ENCODE measurements around the gene NDUFS7. TPM values are rescaled to one million over a fixed set of nuclear protein-coding genes. Genes with fewer than 3 reads are reported as not detected.

Gene NDUFS7
- total RNA-seq, 6 donors from 2014 or later, result 38.8 to 121 (median 100) TPM

Other genes starting within 250 kb of the NDUFS7 start
- 100 to 1,000 TPM in 4 of 6 donors, 10 to 100 TPM in 2; 44.8 to 159 (median 106) TPM for gene SBNO2, start 209.6 kb upstream of the NDUFS7 start, total RNA-seq
- 100 to 1,000 TPM in 1 of 6 donors, 10 to 100 TPM in 5; 50.2 to 168 (median 63.2) TPM for gene STK11, start 178.1 kb upstream of the NDUFS7 start, total RNA-seq
- 1 to 10 TPM in 3 of 6 donors, under 1 TPM in 1, not detected in 2; 0.30 to 1.8 (median 1.0) TPM for gene CBARP, start 145.9 kb upstream of the NDUFS7 start, total RNA-seq
- gene ATP5F1D, start 142.2 kb upstream of the NDUFS7 start, total RNA-seq, result 100 to 1,000 TPM in 3 of 6 donors, 10 to 100 TPM in 3; 56.0 to 187 (median 113) TPM
- 100 to 1,000 TPM in 2 of 6 donors, 10 to 100 TPM in 4; 33.5 to 176 (median 75.9) TPM for gene MIDN, start 135.3 kb upstream of the NDUFS7 start, total RNA-seq
- gene CIRBP, start 114.6 kb upstream of the NDUFS7 start, total RNA-seq, result 1,000 to 10,000 TPM in 1 of 6 donors, 100 to 1,000 TPM in 5; 326 to 1,348 (median 441) TPM
- 10 to 100 TPM; 43.0 to 85.3 (median 59.6) TPM for gene FAM174C, start 108.4 kb upstream of the NDUFS7 start, total RNA-seq
- gene EFNA2, start 98.0 kb upstream of the NDUFS7 start, total RNA-seq, result not detected
- gene GAMT, start 17.6 kb downstream of the NDUFS7 start, total RNA-seq, result 10 to 100 TPM in 2 of 6 donors, 1 to 10 TPM in 4; 4.0 to 12.1 (median 8.1) TPM
- 100 to 1,000 TPM in 1 of 6 donors, 10 to 100 TPM in 5; 38.9 to 107 (median 78.7) TPM for gene DAZAP1, start 23.7 kb downstream of the NDUFS7 start, total RNA-seq
- 1,000 to 10,000 TPM in 5 of 6 donors, 100 to 1,000 TPM in 1; 825 to 2,012 (median 1,317) TPM for gene RPS15, start 54.5 kb downstream of the NDUFS7 start, total RNA-seq
- gene APC2, start 66.2 kb downstream of the NDUFS7 start, total RNA-seq, result 1 to 10 TPM in 1 of 6 donors, under 1 TPM in 4, not detected in 1; 0.06 to 1.0 (median 0.11) TPM
- 10 to 100 TPM; 27.2 to 82.8 (median 37.5) TPM for gene C19orf25, start 95.3 kb downstream of the NDUFS7 start, total RNA-seq
- gene PCSK4, start 106.4 kb downstream of the NDUFS7 start, total RNA-seq, result 10 to 100 TPM in 2 of 6 donors, 1 to 10 TPM in 4; 2.7 to 47.1 (median 6.8) TPM
- 1 to 10 TPM; 2.0 to 7.8 (median 3.1) TPM for gene REEP6, start 107.3 kb downstream of the NDUFS7 start, total RNA-seq
- 10 to 100 TPM in 1 of 6 donors, 1 to 10 TPM in 4, under 1 TPM in 1; 0.89 to 11.5 (median 4.9) TPM for gene ADAMTSL5, start 129.1 kb downstream of the NDUFS7 start, total RNA-seq
- gene PLK5, start 140.2 kb downstream of the NDUFS7 start, total RNA-seq, result not detected
- 10 to 100 TPM; 18.0 to 43.7 (median 26.5) TPM for gene MEX3D, start 184.4 kb downstream of the NDUFS7 start, total RNA-seq
- 100 to 1,000 TPM in 3 of 6 donors, 10 to 100 TPM in 3; 65.1 to 158 (median 107) TPM for gene MBD3, start 209.0 kb downstream of the NDUFS7 start, total RNA-seq
- 100 to 1,000 TPM in 2 of 6 donors, 10 to 100 TPM in 4; 10.5 to 216 (median 67.3) TPM for gene UQCR11, start 221.6 kb downstream of the NDUFS7 start, total RNA-seq